Superior temporal gyrus (tissue), 1 donor: Measurements from ENCODE around the gene RYR3.

Experiments used
- DNase-seq: peaks from one replicate; pipeline ENCODE4 v3.0.0-alpha.2; 2016; ENCODE audit errors: extremely low spot score

RYR3 gene

DNA sequence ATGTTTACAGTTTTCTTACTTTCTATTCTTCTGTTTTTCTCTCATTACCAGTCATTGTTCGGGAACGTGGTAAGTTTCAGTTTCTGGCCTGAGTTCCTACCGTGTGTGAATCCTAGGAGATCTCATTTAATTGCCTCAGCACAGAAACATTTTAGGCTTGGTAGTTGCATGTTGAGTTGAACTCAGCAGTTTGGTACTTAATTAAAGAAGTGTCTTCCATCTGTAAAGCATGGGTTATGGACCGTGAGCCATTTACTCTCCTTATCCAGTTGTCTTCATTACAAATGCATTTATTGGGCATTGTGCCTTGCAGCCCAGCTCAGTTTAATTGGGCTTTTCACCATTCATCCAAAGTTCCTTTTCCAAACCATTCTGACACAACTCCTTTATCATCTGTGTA, 515.4 kb downstream of the RYR3 start:
- DNase-seq = no peak

- DNase-seq = no peak
Observed at GRCh38 chr15:33830351-33830750, 519.6 kb downstream of the RYR3 start.

GRCh38 chr15:33831646-33832045, 520.9 kb downstream of the RYR3 start:
- DNase-seq = peak; percentile 24

DNA sequence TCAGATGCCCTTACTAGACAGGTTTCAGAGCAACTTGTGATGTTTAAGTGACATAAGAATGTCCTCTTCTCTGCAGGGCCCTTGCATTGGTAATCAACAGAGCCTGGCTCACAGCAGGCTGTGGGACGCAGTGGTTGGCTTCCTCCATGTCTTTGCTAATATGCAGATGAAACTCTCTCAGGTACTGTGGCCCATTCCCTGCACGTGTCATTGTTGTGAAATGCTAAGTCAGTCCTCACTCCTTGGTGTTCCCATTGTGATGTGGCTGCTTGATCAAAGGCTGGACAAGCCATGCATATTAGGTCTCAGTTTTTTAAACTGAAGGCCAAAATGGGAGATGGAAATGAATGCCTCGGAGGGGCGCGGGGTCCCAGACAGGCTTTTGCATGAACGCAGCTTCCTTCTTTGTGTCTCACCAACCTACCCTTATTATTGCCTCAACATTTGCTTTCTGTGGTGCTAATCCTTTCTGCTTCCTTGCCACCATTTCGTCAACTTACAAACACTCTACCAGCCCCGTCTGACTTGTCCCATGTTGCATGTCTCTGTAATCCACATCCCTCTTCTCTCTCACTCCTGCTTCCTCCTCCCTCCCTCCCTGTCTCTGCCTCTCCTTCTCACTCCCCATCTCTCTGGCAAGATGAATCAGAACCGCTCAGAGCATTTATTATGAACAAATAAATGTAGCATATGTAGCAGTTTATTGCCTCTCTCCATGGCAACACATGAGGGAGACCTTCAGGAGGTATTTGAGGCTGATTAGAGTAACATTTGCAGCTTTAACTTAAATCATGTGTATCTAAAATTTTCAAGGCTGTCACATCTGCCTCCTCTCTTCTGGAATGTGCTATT, 524.4 kb downstream of the RYR3 start:
- no peak for DNase-seq

DNA sequence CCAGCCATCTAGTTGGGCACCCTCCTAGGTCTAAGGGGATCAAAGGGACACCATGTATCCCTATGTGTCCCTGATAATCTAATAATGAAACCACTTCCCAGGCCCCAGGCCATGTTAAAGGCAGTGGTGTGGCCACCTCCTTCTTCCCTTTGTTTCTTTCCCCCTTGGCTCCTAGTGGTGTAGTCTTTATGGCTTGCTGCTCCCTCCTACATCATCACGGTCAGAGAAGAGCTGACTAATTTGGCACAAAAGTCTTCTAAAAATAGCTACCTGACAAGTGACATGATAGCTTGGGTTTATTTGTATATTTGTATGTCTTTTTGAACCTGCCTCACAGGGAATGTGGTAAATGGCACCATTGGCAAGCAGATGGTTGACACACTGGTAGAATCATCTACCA, 526.5 kb downstream of the RYR3 start:
- DNase-seq = no peak

DNA sequence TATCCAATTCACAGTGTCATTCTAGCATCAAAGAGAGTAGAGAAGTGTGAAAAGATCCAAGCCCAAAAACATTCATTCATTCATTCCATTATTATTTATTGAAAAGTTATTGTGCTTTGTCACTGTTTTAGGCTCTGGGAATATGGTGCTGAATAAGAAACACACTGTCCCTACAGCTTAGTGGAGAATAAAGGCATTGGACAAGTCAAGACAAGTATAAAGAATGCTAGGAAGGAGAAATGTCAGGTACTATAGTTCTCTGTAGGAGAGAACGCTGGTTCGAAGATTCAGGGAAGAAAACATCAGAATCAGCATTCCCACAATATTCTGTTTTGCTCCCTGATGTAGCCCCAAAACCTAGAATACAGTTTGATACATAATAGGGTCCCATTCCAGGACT, 528.8 kb downstream of the RYR3 start:
- no peak for DNase-seq

DNA sequence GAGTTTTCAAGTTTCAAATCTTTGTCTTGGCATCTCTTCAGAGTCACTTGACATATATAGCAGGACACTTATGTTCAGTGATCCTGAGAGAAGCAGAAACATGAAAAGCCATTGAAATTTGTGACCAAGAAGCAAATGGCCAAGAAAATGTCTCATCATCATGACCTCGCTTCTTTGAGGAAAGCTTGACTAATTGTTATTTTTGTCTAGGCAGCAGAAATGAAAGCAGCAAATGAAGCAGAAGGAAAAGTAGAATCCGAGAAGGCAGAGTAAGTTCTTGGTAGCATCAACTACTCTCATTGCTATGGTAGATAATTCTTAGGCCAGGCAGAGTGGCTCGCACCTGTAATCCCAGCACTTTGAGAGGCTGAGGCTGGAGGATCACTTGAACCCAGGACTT, 529.8 kb downstream of the RYR3 start:
- no peak for DNase-seq

DNA sequence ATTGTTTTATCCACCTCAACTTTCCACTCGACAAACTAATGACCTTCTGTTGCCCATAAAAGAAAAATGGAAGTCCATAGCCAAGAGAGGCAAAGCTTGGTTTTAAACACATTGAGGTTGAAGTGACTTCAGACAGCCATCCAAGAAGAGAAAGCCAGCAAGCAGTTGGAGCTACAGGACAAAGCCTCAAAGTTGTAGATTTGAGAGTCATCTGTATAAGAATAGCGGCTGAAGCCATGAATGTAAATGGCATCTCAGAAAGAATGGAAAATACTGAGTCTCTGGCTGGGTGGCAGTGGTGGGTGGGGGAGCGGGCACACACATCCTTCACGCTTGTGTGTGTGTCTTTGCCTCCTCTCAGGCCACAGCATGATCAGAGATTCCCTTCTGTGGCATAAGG, 533.4 kb downstream of the RYR3 start:
- DNase-seq = no peak

DNA sequence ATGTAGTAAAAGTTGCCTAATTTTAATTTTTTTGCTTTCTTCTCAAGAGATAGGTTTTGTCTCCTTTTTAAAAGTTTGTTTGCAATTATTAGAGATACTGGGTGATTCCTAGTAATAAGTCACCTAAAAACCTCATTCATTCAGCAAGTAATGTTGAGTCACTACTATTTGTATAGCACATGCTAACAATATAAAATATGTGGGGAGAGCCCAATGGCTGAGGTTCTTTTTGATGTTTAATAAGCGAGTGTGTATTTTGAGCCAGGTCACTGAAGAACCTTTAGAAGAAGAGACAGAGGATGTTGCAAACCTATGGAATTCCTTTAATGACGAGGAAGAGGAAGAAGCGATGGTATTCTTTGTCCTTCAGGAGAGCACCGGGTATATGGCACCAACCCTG, 533.8 kb downstream of the RYR3 start:
- no peak for DNase-seq

DNA sequence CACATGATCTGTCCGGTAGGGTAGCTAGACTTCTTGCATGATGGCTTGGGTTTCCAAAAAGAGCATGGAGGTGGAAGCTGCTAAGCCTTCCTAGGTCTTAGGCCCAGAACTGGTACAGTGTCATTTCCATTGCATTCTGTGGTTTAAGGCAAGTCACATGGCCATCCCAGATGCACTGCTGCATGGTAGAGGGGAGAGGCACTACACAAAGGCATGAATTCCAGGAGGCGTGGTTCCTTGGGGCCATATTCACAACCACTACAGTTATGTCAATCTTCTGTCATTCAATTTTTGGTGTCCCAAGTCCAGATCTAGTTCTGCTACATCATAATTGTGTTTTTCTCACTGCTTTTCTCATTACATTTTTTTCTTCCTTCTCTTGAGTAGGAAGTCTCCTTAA, 535.4 kb downstream of the RYR3 start:
- DNase-seq = no peak

DNA sequence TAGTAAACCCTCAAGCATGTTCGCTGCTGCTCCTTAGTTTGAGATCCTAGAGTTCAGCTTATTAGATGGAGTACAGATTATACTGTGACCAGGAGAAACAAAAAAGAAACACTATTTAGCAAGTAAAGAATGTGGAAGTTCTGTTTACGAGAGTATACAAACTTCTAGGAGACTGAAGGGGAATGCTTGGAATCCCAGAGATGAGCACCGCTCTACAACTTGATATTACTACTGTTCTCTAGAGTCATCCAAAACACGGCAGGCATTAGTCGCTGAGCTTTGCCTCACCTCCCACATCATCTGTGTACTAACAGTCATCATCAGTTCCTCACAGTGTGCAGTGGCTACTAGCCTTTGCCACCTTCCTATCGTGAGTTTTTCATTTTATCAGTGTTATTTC, 536.1 kb downstream of the RYR3 start:
- DNase-seq = no peak

DNA sequence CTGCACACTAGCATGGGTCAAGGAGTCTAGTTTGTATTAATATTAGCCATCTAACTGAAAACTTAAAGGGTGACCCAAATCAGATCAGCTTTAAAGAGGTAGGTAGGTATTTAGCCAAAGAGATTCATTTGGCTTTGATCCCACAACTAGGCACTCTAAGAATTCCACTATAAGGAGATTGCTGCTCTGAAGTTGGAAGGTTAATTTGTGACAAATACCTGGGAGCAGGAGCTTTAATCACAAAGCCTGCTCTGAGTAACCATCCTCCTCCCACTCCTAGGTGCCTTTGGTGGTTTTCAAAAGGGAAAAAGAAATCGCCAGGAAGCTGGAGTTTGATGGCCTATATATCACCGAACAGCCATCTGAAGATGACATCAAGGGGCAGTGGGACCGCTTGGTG, 537.2 kb downstream of the RYR3 start:
- DNase-seq = no peak

DNA sequence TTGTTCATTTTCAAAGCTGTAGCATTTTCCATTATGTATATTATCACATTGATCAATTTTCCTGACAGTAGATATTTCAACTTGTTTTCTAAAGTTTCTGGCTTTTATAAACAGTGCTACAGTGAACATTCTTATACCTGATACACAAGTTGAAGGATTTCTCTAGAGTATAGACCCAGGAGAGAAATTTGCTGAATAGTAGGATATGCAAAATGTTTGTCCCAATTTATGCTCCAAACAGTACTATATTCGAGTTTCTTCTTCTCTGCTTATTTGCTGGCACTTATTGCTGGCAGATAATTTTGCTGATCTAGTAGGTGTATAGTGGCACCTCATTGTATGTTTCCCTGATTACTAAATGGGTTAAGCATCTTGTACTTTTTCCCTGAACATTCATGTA, 540.3 kb downstream of the RYR3 start:
- DNase-seq = no peak

GRCh38 chr15:33852094-33852493, 541.3 kb downstream of the RYR3 start:
- no peak for DNase-seq

DNA sequence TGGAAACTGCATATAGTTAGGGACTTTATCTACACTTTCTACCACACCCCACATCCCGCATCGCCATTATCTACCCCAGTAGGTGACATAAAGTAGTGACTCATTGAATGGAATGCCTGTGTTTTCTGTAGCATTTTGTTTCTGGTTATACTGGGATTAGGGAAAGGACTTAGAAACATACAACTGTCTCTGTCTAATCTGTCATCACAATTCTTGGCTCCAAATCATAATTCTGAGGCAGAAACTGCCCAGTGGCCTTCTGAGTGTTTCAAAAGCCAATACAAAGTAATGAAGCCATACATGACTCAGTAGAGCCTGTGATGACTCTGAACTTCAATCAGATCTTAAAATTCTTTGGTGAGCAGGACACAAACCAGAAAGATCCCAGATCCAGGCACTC, 541.8 kb downstream of the RYR3 start:
- DNase-seq = no peak

- no peak for DNase-seq
Observed at GRCh38 chr15:33857726-33858125, 547.0 kb downstream of the RYR3 start.

DNA sequence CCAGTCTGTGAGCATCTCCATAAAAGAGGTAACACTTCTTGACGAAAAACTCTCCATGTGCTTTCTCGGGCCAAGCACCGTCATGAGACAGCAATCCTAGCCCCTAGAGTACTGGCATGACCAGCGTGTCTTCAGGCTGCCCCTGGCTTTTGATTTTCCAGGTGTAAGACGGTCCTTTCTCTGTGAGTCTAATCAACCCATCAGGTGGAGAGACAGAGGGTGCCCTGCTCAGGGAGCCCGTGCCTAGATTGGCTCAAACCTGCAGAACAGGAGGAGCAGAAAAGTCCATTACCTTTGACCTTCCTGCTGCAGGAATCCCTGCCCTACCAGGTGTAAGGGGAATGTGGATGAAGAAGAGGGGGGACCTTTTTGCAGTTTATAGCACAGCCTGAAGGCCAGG, 548.1 kb downstream of the RYR3 start:
- no peak for DNase-seq

DNA sequence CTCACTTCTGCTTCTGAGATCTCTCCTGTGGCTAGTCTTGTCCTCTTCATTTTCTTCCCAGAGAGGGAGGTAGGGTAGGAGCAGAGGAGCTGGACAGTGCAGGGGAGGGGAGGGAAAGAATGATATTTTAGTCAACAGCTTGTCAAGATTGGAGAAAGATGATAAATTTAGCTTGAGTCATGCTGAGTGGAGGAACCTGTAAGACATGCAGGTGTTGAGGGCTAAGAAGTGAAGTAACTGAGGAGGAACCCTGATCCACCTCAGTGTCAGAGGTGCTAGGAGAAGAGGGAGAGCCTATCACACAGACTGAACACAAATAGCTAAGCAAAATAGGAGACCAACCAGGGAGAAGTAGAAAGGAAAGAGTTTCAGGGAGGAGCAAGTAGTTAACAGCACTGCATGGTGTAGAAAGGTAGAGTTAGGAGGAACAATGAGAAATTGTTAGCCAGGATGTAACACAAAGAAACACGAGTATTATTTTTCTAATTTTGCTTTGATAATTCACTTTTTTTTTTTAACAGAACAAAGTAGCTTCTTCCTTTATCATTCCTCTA, 549.3 kb downstream of the RYR3 start:
- no peak for DNase-seq

- DNase-seq = no peak
Observed at GRCh38 chr15:33860754-33861153, 550.0 kb downstream of the RYR3 start.

- DNase-seq = no peak
Observed at GRCh38 chr15:33864360-33865075, 553.8 kb downstream of the RYR3 start.

GRCh38 chr15:33865416-33865815, 554.6 kb downstream of the RYR3 start:
- DNase-seq = no peak

DNA sequence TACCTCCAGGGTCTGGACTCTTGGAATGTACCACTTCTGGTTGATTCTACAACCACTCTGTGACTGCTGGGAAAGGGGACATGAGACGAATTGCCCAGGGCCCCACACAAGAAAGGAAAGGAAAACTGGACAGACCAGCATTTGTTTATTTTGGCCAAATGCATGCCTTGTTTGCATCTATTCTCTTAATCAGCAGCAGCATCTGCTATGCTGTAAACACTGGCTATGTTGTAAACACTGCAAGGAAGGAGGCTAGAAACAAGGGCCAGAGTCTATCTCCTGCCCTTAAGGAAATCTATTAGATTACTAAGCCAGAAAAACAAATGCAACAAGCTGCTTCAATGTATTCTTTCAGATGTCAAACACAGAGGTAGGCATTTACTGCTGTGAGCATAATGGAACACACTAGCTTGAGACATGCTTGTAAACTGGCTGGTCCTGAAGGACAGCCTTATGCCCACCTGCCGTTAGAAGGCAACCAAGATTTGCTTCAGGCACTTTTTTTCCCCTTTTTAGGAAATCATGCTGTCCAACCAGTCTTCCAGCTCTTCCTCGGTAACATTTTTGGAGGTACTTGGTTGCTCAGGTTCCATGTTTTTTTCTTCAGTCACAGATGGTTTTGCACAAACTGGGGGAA, 555.5 kb downstream of the RYR3 start:
- DNase-seq = no peak

- no peak for DNase-seq
Observed at GRCh38 chr15:33871980-33872379, 561.2 kb downstream of the RYR3 start.
